K562 (cell line): Measurements from ENCODE around the gene SLC12A6. TPM values are rescaled to one million over a fixed set of nuclear protein-coding genes. Genes with fewer than 3 reads are reported as not detected.

Experiments
- CEBPB ChIP-seq: fragments of 450-650 bp; IDR thresholded peaks from 2 replicates; pipeline ENCODE4 v1.6.1; 2016; ENCODE audit warnings: missing genetic modification characterization, missing compliant biosample characterization
- MTA1 ChIP-seq: fragments of 450-650 bp; IDR thresholded peaks from 2 replicates; pipeline ENCODE4 v1.6.1; 2017; ENCODE audit warnings: borderline replicate concordance
- REST ChIP-seq, 2 experiments: fragments of 450-650 bp; formaldehyde crosslinking in 1 of 2; IDR thresholded peaks; 2 replicates each; pipeline versions ENCODE4 v1.4.0 to v1.6.1; 2014 to 2020; ENCODE audit warnings: mild to moderate bottlenecking in 2 of 2, borderline replicate concordance in 1 of 2, low read depth in 1 of 2
- TRIM24 ChIP-seq, 2 experiments: fragments of 450-650 bp; IDR thresholded peaks; 2 replicates each; pipeline ENCODE4 v1.6.1; 2016
- ZKSCAN8 ChIP-seq: fragments of 200-800 bp; sonication (Bioruptor generic); IDR thresholded peaks from 2 replicates; pipeline ENCODE4 v1.6.1; 2016; ENCODE audit warnings: missing genetic modification characterization, missing compliant biosample characterization
- ZNF512 ChIP-seq: IDR thresholded peaks from 2 replicates; pipeline ENCODE4 v1.6.1; 2016; ENCODE audit warnings: missing genetic modification characterization, missing compliant biosample characterization
- ZNF644 ChIP-seq: fragments of 200-800 bp; sonication (Bioruptor generic); IDR thresholded peaks from 2 replicates; pipeline ENCODE4 v1.6.1; 2016; ENCODE audit warnings: low read depth, missing genetic modification characterization, missing compliant biosample characterization
- polyA plus RNA-seq, 8 experiments: library from polyadenylated mRNA; depleted of rRNA in 4 of 8; stranded (reverse) in 5 of 8; unstranded in 3 of 8; fragments of >200 nt; fragmentation: Nextera tagmentation in 2 of 8; fragmentation: Illumina TruSeq in 1 of 8; extraction: Ambion mirVana in 2 of 8; extraction: Trizol in 1 of 8; gene quantifications; 2 replicates each; pipeline versions ENCODE4 v1.2.1 to v1.2.3, GENCODE V29; 2011 to 2014; ENCODE audit warnings: inconsistent platforms in 1 of 8, missing spikeins in 1 of 8
- total RNA-seq, 7 experiments: library from RNA; depleted of rRNA in 6 of 7; stranded (reverse); fragments of >200 nt in 6 of 7; fragmentation: Illumina TruSeq in 2 of 7; extraction: Trizol in 2 of 7; gene quantifications; 2 replicates each; pipeline versions ENCODE4 v1.2.1 to v1.2.3, GENCODE V29; 2011 to 2021; ENCODE audit warnings: low replicate concordance in 1 of 7

Gene SLC12A6
- total and polyA plus RNA-seq, 9 of the 15 experiments (the other 6 are each of a cell fraction or from before 2014, with no cell fraction given), result 1.4 to 16.4 (median 6.7) TPM

- TF ChIP-seq REST (IDR thresholded peaks at IDR 0.05; ENCODE audit: borderline replicate concordance) (no peak), REST (CRISPR knock-in tag; IDR thresholded peaks at IDR 0.05; ENCODE audit: low read depth) (no peak), CEBPB (peak; percentile 54), MTA1 (no peak), ZNF644 (tag) (no peak), TRIM24 (IDR thresholded peaks at IDR 0.05) (no peak), ZKSCAN8 (CRISPR knock-in tag) (no peak), ZNF512 (no peak)
Observed at GRCh38 chr15:34246276-34246976, 91.2 kb downstream of the SLC12A6 start (continued).
